Measurements from ENCODE around the gene TRIOBP.
"Not testable (repeated sequence)": the region's sequence is repeated elsewhere in the genome, so short reads cannot be mapped to it uniquely, and the experiment has no call there.

Gene TRIOBP

GRCh38 chr22:37711490-37711889, 14.6 kb downstream of the TRIOBP start:
- no peak for TF ChIP-seq CTCF (IDR thresholded peaks at IDR 0.05; ENCODE audit: borderline replicate concordance, insufficient read depth, low read depth, low read length)
- H3K4me3 ChIP-seq (ENCODE audit: low read depth, low read length) = no peak overlapping the region

GRCh38 chr22:37713761-37714160, 16.9 kb downstream of the TRIOBP start:
- TF ChIP-seq CTCF (IDR thresholded peaks at IDR 0.05; ENCODE audit: borderline replicate concordance, insufficient read depth, low read depth, low read length) = no peak
- H3K4me3 ChIP-seq (ENCODE audit: low read depth, low read length) = no peak overlapping the region

GRCh38 chr22:37714634-37715033, 17.8 kb downstream of the TRIOBP start:
- TF ChIP-seq CTCF (IDR thresholded peaks at IDR 0.05; ENCODE audit: borderline replicate concordance, insufficient read depth, low read depth, low read length) = no peak
- no peak overlapping the region for H3K4me3 ChIP-seq (ENCODE audit: low read depth, low read length)

GRCh38 chr22:37715760-37716159, 18.9 kb downstream of the TRIOBP start:
- TF ChIP-seq CTCF (IDR thresholded peaks at IDR 0.05; ENCODE audit: borderline replicate concordance, insufficient read depth, low read depth, low read length) = no peak
- H3K4me3 ChIP-seq (ENCODE audit: low read depth, low read length) = no peak overlapping the region

- H3K4me3 ChIP-seq (ENCODE audit: low read depth, low read length) = no peak overlapping the region
- no peak for TF ChIP-seq CTCF (IDR thresholded peaks at IDR 0.05; ENCODE audit: borderline replicate concordance, insufficient read depth, low read depth, low read length)
Observed at GRCh38 chr22:37716708-37717107, 19.9 kb downstream of the TRIOBP start.

GRCh38 chr22:37717235-37717634, 20.4 kb downstream of the TRIOBP start:
- H3K4me3 ChIP-seq (ENCODE audit: low read depth, low read length) = not testable (repeated sequence)

- H3K4me3 ChIP-seq (ENCODE audit: low read depth, low read length) = not testable (repeated sequence)
Observed at GRCh38 chr22:37717746-37718305, 21.0 kb downstream of the TRIOBP start.

GRCh38 chr22:37725551-37726240, 28.8 kb downstream of the TRIOBP start:
- no peak for TF ChIP-seq CTCF (IDR thresholded peaks at IDR 0.05; ENCODE audit: borderline replicate concordance, insufficient read depth, low read depth, low read length)
- no peak overlapping the region for H3K4me3 ChIP-seq (ENCODE audit: low read depth, low read length)

All from GM12875 (cell line).